OCI-LY1 (cell line): ENCODE data around the gene SHISA4.

Source experiments
- H2AFZ ChIP-seq: fragments of 200-600 bp; sonication (generic), shearing (Covaris generic); 2 replicates; pipeline ENCODE4 v1.6.0; 2014; ENCODE audit warnings: antibody characterized with exemption, mild to moderate bottlenecking, low read length
- H3F3A ChIP-seq: fragments of 200-600 bp; sonication (generic), shearing (Covaris generic); 2 replicates; pipeline ENCODE4 v1.6.0; 2014; ENCODE audit warnings: mild to moderate bottlenecking, antibody characterized with exemption, low read length, moderate library complexity; ENCODE audit not compliant: insufficient read depth
- H3K27ac ChIP-seq: fragments of 200-600 bp; sonication (generic); 2 replicates; pipeline ENCODE4 v1.5.1; 2014; ENCODE audit warnings: low read length, mixed run types, mild to moderate bottlenecking, low read depth; ENCODE audit not compliant: poor library complexity, severe bottlenecking
- H3K27me3 ChIP-seq: fragments of 200-600 bp; sonication (generic); 2 replicates; pipeline ENCODE4 v1.6.0; 2014; ENCODE audit warnings: antibody characterized with exemption, mild to moderate bottlenecking, low read length, moderate library complexity; ENCODE audit not compliant: insufficient read depth
- H3K36me3 ChIP-seq: fragments of 200-600 bp; sonication (generic); 2 replicates; pipeline ENCODE4 v1.6.1; 2014; ENCODE audit warnings: mild to moderate bottlenecking, antibody characterized with exemption, low read length, moderate library complexity, mixed read lengths; ENCODE audit not compliant: insufficient read depth
- H3K4me1 ChIP-seq: fragments of 200-600 bp; sonication (generic); 2 replicates; pipeline ENCODE4 v1.5.1; 2014; ENCODE audit warnings: mild to moderate bottlenecking, low read length, moderate library complexity; ENCODE audit not compliant: insufficient read depth, severe bottlenecking
- H3K4me2 ChIP-seq: fragments of 200-600 bp; sonication (generic), shearing (Covaris generic); 2 replicates; pipeline ENCODE4 v1.6.1; 2014; ENCODE audit warnings: low read length
- H3K4me3 ChIP-seq: fragments of 200-600 bp; sonication (generic); 2 replicates; pipeline ENCODE4 v1.5.1; 2014; ENCODE audit warnings: low read length, low read depth, mild to moderate bottlenecking, mixed read lengths; ENCODE audit not compliant: poor library complexity, severe bottlenecking
- H3K79me2 ChIP-seq: fragments of 200-600 bp; shearing (Covaris generic); 2 replicates; pipeline ENCODE4 v1.6.1; 2016; ENCODE audit warnings: mixed run types, low read length, mixed read lengths; ENCODE audit not compliant: insufficient read depth
- H3K9ac ChIP-seq: fragments of 200-600 bp; sonication (generic), shearing (Covaris generic); 2 replicates; pipeline ENCODE4 v1.6.1; 2014; ENCODE audit warnings: mild to moderate bottlenecking, low read length, mixed read lengths
- H3K9me2 ChIP-seq: fragments of 200-600 bp; sonication (generic), shearing (Covaris generic); 2 replicates; pipeline ENCODE4 v1.6.1; 2014; ENCODE audit warnings: low read depth, mild to moderate bottlenecking, low read length, mixed read lengths
- H3K9me3 ChIP-seq: fragments of 200-600 bp; shearing (Covaris generic); 2 replicates; pipeline ENCODE4 v1.6.1; 2014; ENCODE audit warnings: low read length, mixed read lengths
- H4K20me1 ChIP-seq: fragments of 200-600 bp; sonication (generic), shearing (Covaris generic); 2 replicates; pipeline ENCODE4 v1.6.0; 2016; ENCODE audit warnings: mild to moderate bottlenecking, low read length; ENCODE audit not compliant: insufficient read depth
- EZH2 ChIP-seq: fragments of 200-600 bp; sonication (generic), shearing (Covaris generic); IDR thresholded peaks from 2 replicates; pipeline ENCODE4 v1.8.0; 2017; ENCODE audit warnings: borderline replicate concordance, mixed run types, mild to moderate bottlenecking, antibody characterized with exemption, low read length, moderate library complexity, mixed read lengths
- TF ChIP-seq, protein P1 (sequence below): fragments of 200-600 bp; sonication (generic), shearing (Covaris generic); IDR thresholded peaks from 2 replicates; pipeline ENCODE4 v1.5.1; 2017; ENCODE audit warnings: mild to moderate bottlenecking, antibody characterized with exemption, low read length, moderate library complexity, mixed read lengths

The SHISA4 gene

DNA sequence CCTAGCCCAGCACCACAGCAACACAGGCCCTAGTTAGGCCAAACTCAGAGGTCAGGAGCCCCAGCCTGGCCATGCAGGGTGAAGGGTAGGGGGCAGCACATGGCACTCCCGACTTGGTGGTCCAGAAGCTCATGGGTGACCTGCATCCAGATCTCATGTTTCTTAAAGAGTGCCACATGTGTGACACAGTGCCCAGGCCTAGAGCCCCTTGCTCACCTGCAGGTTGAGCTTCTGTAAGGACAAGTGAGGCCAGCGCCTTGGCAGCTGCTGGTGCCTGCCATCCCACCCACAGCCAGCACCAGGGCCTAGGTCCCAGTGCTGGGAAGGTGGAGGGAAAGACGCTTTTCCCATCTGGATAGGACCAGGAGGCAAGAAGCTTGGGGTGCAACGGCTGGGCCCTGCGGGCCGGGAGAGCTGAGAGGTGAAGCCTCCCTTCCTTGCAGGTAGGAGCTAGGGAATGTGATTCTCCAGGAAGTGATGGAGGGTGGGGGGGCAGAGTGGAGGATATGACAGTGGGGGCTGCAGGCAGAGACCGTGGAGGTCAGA is 6.5 kb downstream of the SHISA4 start:
- Histone ChIP-seq H3K9ac (no peak overlapping the region), H3K4me2 (no peak overlapping the region), H3K4me3 (no peak overlapping the region), H3K4me1 (no peaks in the 10 kb centered on the region), H3K36me3 (no peaks in the 10 kb centered on the region), H2AFZ (no peak overlapping the region), H3F3A (no peaks in the 10 kb centered on the region), H4K20me1 (no peaks in the 10 kb centered on the region), H3K9me3 (no peaks in the 10 kb centered on the region), H3K9me2 (no peaks in the 10 kb centered on the region), H3K79me2 (no peaks in the 10 kb centered on the region), H3K27ac (no peak overlapping the region), H3K27me3 (no peaks in the 10 kb centered on the region; the same call in 1 of the 2 replicates)
- TF ChIP-seq, protein P1, sequence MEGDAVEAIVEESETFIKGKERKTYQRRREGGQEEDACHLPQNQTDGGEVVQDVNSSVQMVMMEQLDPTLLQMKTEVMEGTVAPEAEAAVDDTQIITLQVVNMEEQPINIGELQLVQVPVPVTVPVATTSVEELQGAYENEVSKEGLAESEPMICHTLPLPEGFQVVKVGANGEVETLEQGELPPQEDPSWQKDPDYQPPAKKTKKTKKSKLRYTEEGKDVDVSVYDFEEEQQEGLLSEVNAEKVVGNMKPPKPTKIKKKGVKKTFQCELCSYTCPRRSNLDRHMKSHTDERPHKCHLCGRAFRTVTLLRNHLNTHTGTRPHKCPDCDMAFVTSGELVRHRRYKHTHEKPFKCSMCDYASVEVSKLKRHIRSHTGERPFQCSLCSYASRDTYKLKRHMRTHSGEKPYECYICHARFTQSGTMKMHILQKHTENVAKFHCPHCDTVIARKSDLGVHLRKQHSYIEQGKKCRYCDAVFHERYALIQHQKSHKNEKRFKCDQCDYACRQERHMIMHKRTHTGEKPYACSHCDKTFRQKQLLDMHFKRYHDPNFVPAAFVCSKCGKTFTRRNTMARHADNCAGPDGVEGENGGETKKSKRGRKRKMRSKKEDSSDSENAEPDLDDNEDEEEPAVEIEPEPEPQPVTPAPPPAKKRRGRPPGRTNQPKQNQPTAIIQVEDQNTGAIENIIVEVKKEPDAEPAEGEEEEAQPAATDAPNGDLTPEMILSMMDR, result no peak
- no peak for TF ChIP-seq EZH2

GRCh38 chr1:201895913-201896807 is 7.5 kb downstream of the SHISA4 start:
- Histone ChIP-seq H4K20me1 (no peaks in the 10 kb centered on the region), H3K9me2 (no peaks in the 10 kb centered on the region), H2AFZ (no peak overlapping the region), H3K9me3 (no peaks in the 10 kb centered on the region), H3K27me3 (no peaks in the 10 kb centered on the region; the same call in 1 of the 2 replicates), H3K4me3 (no peak overlapping the region), H3K4me2 (peak overlapping the region; percentile 38), H3F3A (no peaks in the 10 kb centered on the region), H3K27ac (no peak overlapping the region), H3K4me1 (no peaks in the 10 kb centered on the region), H3K36me3 (no peaks in the 10 kb centered on the region), H3K79me2 (no peaks in the 10 kb centered on the region), H3K9ac (no peak overlapping the region)
- TF ChIP-seq, protein P1, result peak; percentile 97
- TF ChIP-seq EZH2, result no peak

GRCh38 chr1:201896951-201897391 is 8.3 kb downstream of the SHISA4 start:
- no peak for TF ChIP-seq EZH2
- TF ChIP-seq, protein P1, result no peak
- Histone ChIP-seq H3K27me3 (no peaks in the 10 kb centered on the region; the same call in 1 of the 2 replicates), H3K27ac (no peak overlapping the region), H4K20me1 (no peaks in the 10 kb centered on the region), H3K4me1 (no peaks in the 10 kb centered on the region), H3K9ac (no peak overlapping the region), H3K4me3 (no peak overlapping the region), H3K36me3 (no peaks in the 10 kb centered on the region), H3K4me2 (no peak overlapping the region), H3F3A (no peaks in the 10 kb centered on the region), H3K79me2 (no peaks in the 10 kb centered on the region), H2AFZ (no peak overlapping the region), H3K9me3 (no peaks in the 10 kb centered on the region), H3K9me2 (no peaks in the 10 kb centered on the region)
